Activated CD4-positive, alpha-beta T cell treated with anti-CD3 and anti-CD28 coated beads, Interleukin-2, amount 50 U/mL, for 48 hours (primary cell): ENCODE results near the gene POLK.
"Not testable (repeated sequence)": the region's sequence is repeated elsewhere in the genome, so short reads cannot be mapped to it uniquely, and the experiment has no call there.

Experiments used
- DNase-seq, 2 experiments: peaks; one replicate each; pipeline ENCODE4 v3.0.0-alpha.2; 2020

Gene POLK

GRCh38 chr5:75551471-75551870 lies 39.8 kb downstream of the POLK start:
- no peak for DNase-seq

GRCh38 chr5:75552764-75553163 lies 41.1 kb downstream of the POLK start:
- no peak for DNase-seq

GRCh38 chr5:75553358-75553757 lies 41.7 kb downstream of the POLK start:
- no peak for DNase-seq

- DNase-seq = no peak
These were observed 46.5 kb downstream of the POLK start for GRCh38 chr5:75558221-75558620.

GRCh38 chr5:75558981-75559632 lies 47.4 kb downstream of the POLK start:
- DNase-seq = no peak

GRCh38 chr5:75560655-75561054 lies 49.0 kb downstream of the POLK start:
- not testable (repeated sequence) for DNase-seq

- DNase-seq = peak; percentile 24 to 43
These were observed 54.5 kb downstream of the POLK start for GRCh38 chr5:75565991-75566709.

GRCh38 chr5:75566710-75567309 lies 55.1 kb downstream of the POLK start:
- DNase-seq = peak; percentile 53 to 70

- DNase-seq = peak; percentile 3 to 16
These were observed 56.0 kb downstream of the POLK start for GRCh38 chr5:75567710-75568109.

GRCh38 chr5:75568202-75568601 lies 56.5 kb downstream of the POLK start:
- peak in 1 of 2 experiments; percentile 21 for DNase-seq

- no peak for DNase-seq
These were observed 59.9 kb downstream of the POLK start for GRCh38 chr5:75571547-75571946.

- DNase-seq = no peak
These were observed 63.1 kb downstream of the POLK start for GRCh38 chr5:75574791-75575190.

- DNase-seq = not testable (repeated sequence)
These were observed 66.6 kb downstream of the POLK start for GRCh38 chr5:75578280-75578679.

- no peak for DNase-seq
These were observed 73.0 kb downstream of the POLK start for GRCh38 chr5:75584641-75585040.

- DNase-seq = no peak
These were observed 77.0 kb downstream of the POLK start for GRCh38 chr5:75588666-75589065.

- DNase-seq = no peak
These were observed 88.8 kb downstream of the POLK start for GRCh38 chr5:75600535-75600934.

- no peak for DNase-seq
These were observed 89.9 kb downstream of the POLK start for GRCh38 chr5:75601567-75601966.

GRCh38 chr5:75601996-75602395 lies 90.3 kb downstream of the POLK start:
- DNase-seq = no peak

GRCh38 chr5:75603371-75603770 lies 91.7 kb downstream of the POLK start:
- no peak for DNase-seq

- DNase-seq = no peak
These were observed 92.1 kb downstream of the POLK start for GRCh38 chr5:75603821-75604220.

- not testable (repeated sequence) for DNase-seq
These were observed 95.7 kb downstream of the POLK start for GRCh38 chr5:75607341-75607740.

- no peak for DNase-seq
These were observed 97.2 kb downstream of the POLK start for GRCh38 chr5:75608870-75609269.

- DNase-seq = no peak
These were observed 98.5 kb downstream of the POLK start for GRCh38 chr5:75610201-75610600.

- not testable (repeated sequence) for DNase-seq
These were observed 99.2 kb downstream of the POLK start for GRCh38 chr5:75610859-75611310.
